Right lobe of liver (tissue), 4 donors: ENCODE measurements around the gene NEK1.
"Not testable (repeated sequence)": the region's sequence is repeated elsewhere in the genome, so short reads cannot be mapped to it uniquely, and the experiment has no call there.

Experiments
- POLR2A ChIP-seq: fragments of 450-650 bp; IDR thresholded peaks from one replicate; pipeline ENCODE4 v1.6.1; 2017; ENCODE audit warnings: antibody characterized with exemption, mild to moderate bottlenecking
- TF ChIP-seq, protein P1 (sequence below), 4 donors: fragments of 200-600 bp in 3 of 4; fragments of 450-650 bp in 1 of 4; IDR thresholded peaks; one replicate each; pipeline versions ENCODE4 v1.5.1 to v1.8.0; 2016 to 2022; ENCODE audit warnings: antibody characterized with exemption in 4 of 4, mild to moderate bottlenecking in 2 of 4
- donor health status: DM: no; HTN: no; CAD: no.
- donor health status: DM: no; HTN: no; CAD: no.
- donor health status: DM: no; HTN: yes; CAD: no.

DNA sequence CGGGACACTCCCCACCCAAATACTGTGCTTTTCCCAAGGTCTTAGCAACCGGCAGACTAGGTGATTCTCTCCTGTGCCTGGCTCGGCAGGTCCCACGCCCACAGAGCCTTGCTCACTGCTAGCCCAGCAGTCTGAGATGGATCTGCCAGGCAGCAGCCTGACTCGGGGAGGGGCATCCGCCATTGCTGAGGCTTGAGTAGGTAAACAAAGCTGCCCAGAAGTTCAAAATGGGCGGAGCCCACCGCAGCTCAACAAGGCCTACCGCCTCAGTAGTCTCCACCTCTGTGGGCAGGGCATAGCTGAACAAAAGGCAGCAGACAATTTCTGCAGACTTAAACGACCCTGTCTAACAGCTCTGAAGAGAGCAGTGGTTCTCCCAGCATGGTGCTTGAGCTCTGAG, 163.4 kb downstream of the NEK1 start:
- TF ChIP-seq, protein P1, sequence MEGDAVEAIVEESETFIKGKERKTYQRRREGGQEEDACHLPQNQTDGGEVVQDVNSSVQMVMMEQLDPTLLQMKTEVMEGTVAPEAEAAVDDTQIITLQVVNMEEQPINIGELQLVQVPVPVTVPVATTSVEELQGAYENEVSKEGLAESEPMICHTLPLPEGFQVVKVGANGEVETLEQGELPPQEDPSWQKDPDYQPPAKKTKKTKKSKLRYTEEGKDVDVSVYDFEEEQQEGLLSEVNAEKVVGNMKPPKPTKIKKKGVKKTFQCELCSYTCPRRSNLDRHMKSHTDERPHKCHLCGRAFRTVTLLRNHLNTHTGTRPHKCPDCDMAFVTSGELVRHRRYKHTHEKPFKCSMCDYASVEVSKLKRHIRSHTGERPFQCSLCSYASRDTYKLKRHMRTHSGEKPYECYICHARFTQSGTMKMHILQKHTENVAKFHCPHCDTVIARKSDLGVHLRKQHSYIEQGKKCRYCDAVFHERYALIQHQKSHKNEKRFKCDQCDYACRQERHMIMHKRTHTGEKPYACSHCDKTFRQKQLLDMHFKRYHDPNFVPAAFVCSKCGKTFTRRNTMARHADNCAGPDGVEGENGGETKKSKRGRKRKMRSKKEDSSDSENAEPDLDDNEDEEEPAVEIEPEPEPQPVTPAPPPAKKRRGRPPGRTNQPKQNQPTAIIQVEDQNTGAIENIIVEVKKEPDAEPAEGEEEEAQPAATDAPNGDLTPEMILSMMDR (IDR thresholded peaks at IDR 0.05), result not testable (repeated sequence)
- TF ChIP-seq POLR2A, result not testable (repeated sequence)
